ENCODE data around the gene PRX.
"Not testable (repeated sequence)": the region's sequence is repeated elsewhere in the genome, so short reads cannot be mapped to it uniquely, and the experiment has no call there.

PRX gene

DNA sequence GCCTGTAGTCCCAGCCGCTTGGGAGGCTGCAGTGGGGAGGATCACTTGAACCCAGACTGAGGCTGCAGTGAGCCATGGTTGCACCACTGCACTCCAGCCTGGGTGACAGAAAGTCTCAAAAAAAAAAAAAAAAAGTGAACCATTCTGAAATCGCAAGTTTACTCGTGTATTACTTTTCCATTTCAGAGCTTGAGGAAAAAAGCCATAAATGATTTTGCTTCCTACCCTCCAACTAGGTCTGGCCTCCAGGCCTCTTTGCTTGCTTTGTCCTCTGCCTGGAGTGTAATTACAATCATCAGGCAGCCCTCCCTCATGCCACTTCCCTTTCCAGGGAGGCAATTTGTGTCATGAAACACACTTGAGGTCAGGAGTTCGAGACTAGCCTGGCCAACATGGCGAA lies 43.9 kb upstream of the PRX start:
- no peaks in the 10 kb centered on the region for H3K9me3 ChIP-seq
- no peak overlapping the region for H3K27ac ChIP-seq
- H3K27me3 ChIP-seq, result no peaks in the 10 kb centered on the region
- TF ChIP-seq, protein P1, sequence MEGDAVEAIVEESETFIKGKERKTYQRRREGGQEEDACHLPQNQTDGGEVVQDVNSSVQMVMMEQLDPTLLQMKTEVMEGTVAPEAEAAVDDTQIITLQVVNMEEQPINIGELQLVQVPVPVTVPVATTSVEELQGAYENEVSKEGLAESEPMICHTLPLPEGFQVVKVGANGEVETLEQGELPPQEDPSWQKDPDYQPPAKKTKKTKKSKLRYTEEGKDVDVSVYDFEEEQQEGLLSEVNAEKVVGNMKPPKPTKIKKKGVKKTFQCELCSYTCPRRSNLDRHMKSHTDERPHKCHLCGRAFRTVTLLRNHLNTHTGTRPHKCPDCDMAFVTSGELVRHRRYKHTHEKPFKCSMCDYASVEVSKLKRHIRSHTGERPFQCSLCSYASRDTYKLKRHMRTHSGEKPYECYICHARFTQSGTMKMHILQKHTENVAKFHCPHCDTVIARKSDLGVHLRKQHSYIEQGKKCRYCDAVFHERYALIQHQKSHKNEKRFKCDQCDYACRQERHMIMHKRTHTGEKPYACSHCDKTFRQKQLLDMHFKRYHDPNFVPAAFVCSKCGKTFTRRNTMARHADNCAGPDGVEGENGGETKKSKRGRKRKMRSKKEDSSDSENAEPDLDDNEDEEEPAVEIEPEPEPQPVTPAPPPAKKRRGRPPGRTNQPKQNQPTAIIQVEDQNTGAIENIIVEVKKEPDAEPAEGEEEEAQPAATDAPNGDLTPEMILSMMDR (IDR thresholded peaks at IDR 0.05), result no peak
- peaks cover 0 to 7% (median 1%) of the 10 kb centered on the region in 4 donors for H3K4me1 ChIP-seq
- intact Hi-C loops (cut with DNase I; ENCODE audit: low total_unique reads), result no loop called here
- peaks cover 13 to 56% (median 23%) of the 10 kb centered on the region in 3 donors for H3K36me3 ChIP-seq
- no peak for DNase-seq
- no peak overlapping the region for H3K4me3 ChIP-seq

DNA sequence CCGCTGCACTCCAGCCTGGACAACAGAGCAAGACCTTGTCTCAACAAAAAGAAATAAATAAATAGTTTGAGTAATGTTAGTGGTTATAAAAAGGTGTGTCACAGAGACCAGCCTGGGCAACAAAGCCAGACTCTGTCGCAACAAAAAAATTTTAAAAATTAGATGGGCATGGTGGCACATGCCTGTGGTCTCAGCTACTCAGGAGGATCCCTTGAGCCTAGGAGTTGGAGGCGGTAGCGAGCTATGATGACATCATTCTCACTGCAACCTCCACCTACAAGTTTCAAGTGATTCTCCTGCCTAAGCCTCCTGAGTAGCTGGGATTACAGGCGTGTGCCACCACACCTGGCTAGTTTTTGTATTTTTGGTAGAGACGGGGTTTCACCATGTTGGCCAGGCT lies 40.8 kb upstream of the PRX start:
- H3K4me3 ChIP-seq; H3K4me1 ChIP-seq; DNase-seq; H3K27ac ChIP-seq; H3K9me3 ChIP-seq; H3K27me3 ChIP-seq; intact Hi-C loops (cut with DNase I; ENCODE audit: low total_unique reads): not testable (repeated sequence)
- peaks cover 18 to 80% (median 37%) of the 10 kb centered on the region in 3 donors for H3K36me3 ChIP-seq

DNA sequence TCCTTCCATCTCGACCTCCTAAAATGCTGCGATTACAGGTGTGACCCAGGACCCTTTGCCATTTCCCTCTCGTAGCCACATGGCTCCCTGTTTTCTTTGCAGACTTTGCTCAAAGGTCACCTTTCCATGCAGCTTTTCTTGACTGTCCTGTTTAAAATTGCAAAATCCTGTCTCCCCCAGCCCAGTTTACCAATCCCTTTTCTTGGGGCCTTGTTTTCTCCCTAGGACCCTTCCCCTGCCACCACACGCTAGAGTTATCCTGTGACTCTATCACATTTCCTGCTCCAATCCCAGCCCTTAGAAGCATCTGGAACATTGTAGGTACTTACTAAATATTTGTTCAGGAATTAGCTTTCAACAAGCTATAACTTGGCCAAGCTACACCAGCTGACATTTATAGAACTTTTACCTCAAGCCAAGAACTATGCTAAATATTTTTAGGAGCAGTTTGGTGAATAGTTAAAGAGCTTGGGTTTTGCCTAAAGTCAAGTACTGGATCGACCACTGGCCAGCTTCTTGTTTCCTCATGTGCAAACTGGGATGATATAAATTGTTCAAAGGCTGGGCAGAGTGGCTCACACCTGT lies 40.1 kb upstream of the PRX start:
- H3K27ac ChIP-seq, result no peak overlapping the region

DNA sequence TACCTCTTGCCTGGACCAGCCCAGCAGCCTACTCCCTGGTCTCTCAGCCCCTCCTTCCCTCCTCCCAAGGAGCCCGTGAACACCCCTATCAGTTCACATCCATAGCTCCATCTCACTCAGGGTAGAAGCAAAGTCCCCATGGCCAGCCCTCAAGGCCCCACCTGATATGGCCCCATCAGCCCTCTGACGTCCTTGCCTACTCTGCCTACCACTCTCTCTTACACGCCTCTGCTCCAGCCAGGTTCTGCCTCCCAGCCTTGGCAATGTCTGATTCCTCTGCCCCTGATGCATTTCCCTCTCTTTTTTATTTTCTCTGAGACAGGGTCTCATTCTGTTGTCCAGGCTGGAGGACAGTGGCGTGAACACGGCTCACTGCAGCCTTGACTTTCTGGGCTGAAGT lies 38.8 kb upstream of the PRX start:
- Histone ChIP-seq H3K27me3 (no peaks in the 10 kb centered on the region), H3K4me3 (no peak overlapping the region), H3K9me3 (no peaks in the 10 kb centered on the region), H3K27ac (no peak overlapping the region), H3K4me1 (no peaks in the 10 kb centered on the region), H3K36me3 (peaks cover 22 to 83% (median 40%) of the 10 kb centered on the region in 3 donors)
- TF ChIP-seq, protein P1 (IDR thresholded peaks at IDR 0.05), result no peak
- no peak for DNase-seq
- intact Hi-C loops (cut with DNase I; ENCODE audit: low total_unique reads), result no loop called here

More for the DNA sequence above, 40.1 kb upstream of the PRX start:
- Histone ChIP-seq H3K27me3 (no peaks in the 10 kb centered on the region), H3K36me3 (peaks cover 22 to 83% (median 40%) of the 10 kb centered on the region in 3 donors), H3K4me1 (no peaks in the 10 kb centered on the region), H3K4me3 (no peak overlapping the region), H3K9me3 (no peaks in the 10 kb centered on the region)
- DNase-seq, result no peak
- intact Hi-C loops (cut with DNase I; ENCODE audit: low total_unique reads), result no loop called here
- TF ChIP-seq, protein P1 (IDR thresholded peaks at IDR 0.05), result no peak

DNA sequence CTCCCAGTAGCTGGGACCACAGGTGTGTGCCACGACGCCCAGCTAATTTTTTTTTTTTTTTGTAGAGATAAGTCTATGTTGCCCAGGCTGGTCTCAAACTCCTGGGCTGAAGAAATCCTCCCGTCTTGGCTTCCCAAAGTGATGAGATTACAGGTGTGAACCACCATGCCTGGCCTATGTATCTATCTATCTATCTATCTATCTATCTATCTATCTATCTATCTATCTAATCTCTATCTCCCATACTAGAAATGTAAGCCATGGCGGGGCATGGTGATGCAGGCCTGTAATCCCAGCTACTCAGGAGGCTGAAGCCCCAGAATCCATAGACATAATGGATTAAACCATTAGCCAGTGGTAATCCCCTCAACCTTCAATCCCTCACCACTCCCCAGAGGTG lies 37.5 kb upstream of the PRX start:
- Histone ChIP-seq H3K4me1 (peaks cover 0 to 2% (median 0%) of the 10 kb centered on the region in 4 donors), H3K27ac (no peak overlapping the region), H3K27me3 (no peaks in the 10 kb centered on the region), H3K9me3 (no peaks in the 10 kb centered on the region), H3K4me3 (no peak overlapping the region), H3K36me3 (peaks cover 22 to 81% (median 41%) of the 10 kb centered on the region in 3 donors)
- intact Hi-C loops (cut with DNase I; ENCODE audit: low total_unique reads), result no loop called here
- DNase-seq, result no peak
- TF ChIP-seq, protein P1 (IDR thresholded peaks at IDR 0.05), result no peak

DNA sequence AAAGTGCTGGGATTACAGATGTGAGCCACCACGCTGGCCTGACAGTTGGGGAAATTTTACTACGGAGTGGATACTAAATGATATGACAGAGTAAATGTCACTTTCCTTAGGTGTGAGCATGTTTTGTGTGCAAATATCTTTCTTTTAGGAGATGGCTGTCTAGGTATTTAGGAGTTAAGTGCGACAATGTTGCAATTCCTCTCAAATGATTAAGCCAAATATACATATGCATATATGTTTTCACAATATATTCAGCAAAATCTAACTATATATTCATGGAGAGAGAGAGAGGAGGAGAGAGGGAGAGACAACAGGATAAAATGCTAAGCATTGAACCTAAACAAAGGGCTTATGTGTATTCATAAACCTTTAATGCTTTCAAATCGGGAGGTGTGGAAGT lies 36.3 kb upstream of the PRX start:
- intact Hi-C loops (cut with DNase I; ENCODE audit: low total_unique reads), result loop anchor here (10.0 kb wide), 1 partner anchor 145 kb away; no protein-coding TSS in a partner anchor
- peaks cover 0 to 5% (median 2%) of the 10 kb centered on the region in 4 donors for H3K4me1 ChIP-seq
- H3K36me3 ChIP-seq, result peaks cover 18 to 69% (median 33%) of the 10 kb centered on the region in 3 donors
- H3K27me3 ChIP-seq, result no peaks in the 10 kb centered on the region
- no peak overlapping the region for H3K4me3 ChIP-seq
- TF ChIP-seq, protein P1 (IDR thresholded peaks at IDR 0.05), result no peak
- DNase-seq, result no peak
- no peaks in the 10 kb centered on the region for H3K9me3 ChIP-seq
- no peak overlapping the region for H3K27ac ChIP-seq
